ENCODE data around the gene CENPP.

CENPP gene

DNA sequence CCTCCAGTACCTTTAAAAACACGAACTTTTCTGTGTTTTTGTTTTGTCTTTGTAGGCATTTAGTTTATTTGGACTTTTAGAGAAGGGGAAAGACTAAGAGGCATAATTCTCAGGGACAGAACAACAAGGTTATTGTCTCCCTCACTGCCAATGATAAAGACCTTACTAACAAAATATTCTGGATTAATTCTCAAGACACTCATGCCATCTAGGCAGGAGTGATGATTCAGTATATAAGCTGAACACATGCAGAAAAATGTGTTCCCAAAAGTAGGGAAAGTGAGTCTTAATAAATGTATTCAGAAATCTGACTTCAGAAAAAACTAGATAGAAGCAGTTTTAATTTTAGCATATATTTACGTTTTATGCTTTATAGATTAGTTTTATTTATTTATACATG is 173.9 kb downstream of the CENPP start:
- no peak for DNase-seq (ENCODE audit: low read depth, low spot score)
- Histone ChIP-seq H3K9me3 (ENCODE audit: low read depth, low read length) (no peaks in the 10 kb centered on the region), H3K27ac (no peak overlapping the region), H3K9ac (ENCODE audit: insufficient read length) (no peak overlapping the region), H3K4me3 (no peak overlapping the region), H3K36me3 (ENCODE audit: insufficient read depth, low read length) (no peaks in the 10 kb centered on the region)
- TF ChIP-seq FOXP2 (optimal IDR thresholded peaks at IDR 0.05; ENCODE audit: control extremely low read depth, extremely low read length, insufficient read depth) (no peak), POLR2AphosphoS5 (IDR thresholded peaks at IDR 0.05; ENCODE audit: borderline replicate concordance, low read depth, low read length) (no peak), EZH2 (IDR thresholded peaks at IDR 0.05) (no peak)

DNA sequence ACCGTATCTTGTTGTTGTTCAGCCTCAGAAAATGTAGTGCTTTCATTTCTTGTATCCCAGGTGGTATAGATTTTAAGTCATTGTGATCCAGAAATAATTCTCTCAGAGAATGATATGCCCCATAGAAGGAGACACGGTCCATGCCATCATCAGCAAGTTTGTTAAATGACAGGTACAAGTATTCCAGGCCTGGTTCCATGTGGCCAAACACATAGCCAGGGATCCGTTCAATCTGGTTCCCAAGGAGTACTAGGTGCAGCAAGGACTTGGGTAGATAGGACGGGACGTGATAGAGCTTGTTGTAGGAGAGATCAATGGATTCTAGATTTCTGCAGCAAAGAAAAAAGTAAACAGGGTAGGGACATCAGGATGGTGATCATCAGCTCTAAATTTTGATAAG is 175.0 kb downstream of the CENPP start:
- H3K27ac ChIP-seq = no peak overlapping the region
- H3K4me3 ChIP-seq = no peak overlapping the region
- H3K36me3 ChIP-seq (ENCODE audit: insufficient read depth, low read length) = no peaks in the 10 kb centered on the region
- no peak for DNase-seq (ENCODE audit: low read depth, low spot score)
- H3K9me3 ChIP-seq (ENCODE audit: low read depth, low read length) = no peaks in the 10 kb centered on the region
- no peak for TF ChIP-seq EZH2 (IDR thresholded peaks at IDR 0.05)
- TF ChIP-seq POLR2AphosphoS5 (IDR thresholded peaks at IDR 0.05; ENCODE audit: borderline replicate concordance, low read depth, low read length) = no peak
- TF ChIP-seq FOXP2 (optimal IDR thresholded peaks at IDR 0.05; ENCODE audit: control extremely low read depth, extremely low read length, insufficient read depth) = no peak
- H3K9ac ChIP-seq (ENCODE audit: insufficient read length) = no peak overlapping the region

DNA sequence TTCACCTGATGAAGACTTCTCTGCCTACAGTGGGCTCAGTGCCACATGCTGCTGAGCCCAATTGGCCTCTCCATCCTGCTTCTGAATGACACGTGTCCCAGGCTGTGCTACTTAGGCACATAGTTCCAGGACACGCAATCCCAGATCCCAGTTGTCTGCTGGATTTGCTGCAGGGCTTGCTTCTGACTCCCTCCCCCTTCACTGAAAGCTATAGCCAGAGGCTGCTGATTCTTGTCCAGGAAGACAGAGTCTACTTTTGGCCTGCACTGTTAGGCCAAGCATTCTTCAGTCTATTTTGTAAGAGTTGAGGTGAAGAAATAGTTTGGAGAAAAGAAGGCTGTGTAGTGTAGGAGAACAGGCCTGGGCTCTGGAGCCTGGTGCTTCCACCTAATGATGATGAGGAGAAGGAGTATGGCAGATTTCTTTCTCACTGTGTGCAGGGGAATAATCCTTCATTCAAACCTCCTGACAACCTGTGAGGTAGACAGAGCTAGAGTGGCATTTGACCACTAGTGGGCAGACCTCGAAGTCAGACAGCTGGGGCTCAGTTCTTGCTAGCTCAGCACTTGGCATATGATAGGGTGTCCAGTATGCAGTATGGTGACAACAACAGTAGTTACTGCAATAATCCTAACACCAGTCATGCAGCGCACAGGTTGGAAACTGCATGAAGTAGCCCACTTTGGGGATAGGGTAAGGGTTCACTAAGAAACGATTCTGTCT is 176.1 kb downstream of the CENPP start:
- no peak for DNase-seq (ENCODE audit: low read depth, low spot score)
- Histone ChIP-seq H3K27ac (no peak overlapping the region), H3K9ac (ENCODE audit: insufficient read length) (no peak overlapping the region), H3K36me3 (ENCODE audit: insufficient read depth, low read length) (no peaks in the 10 kb centered on the region), H3K4me3 (no peak overlapping the region), H3K9me3 (ENCODE audit: low read depth, low read length) (no peaks in the 10 kb centered on the region)
- TF ChIP-seq POLR2AphosphoS5 (IDR thresholded peaks at IDR 0.05; ENCODE audit: borderline replicate concordance, low read depth, low read length) = no peak
- no peak for TF ChIP-seq EZH2 (IDR thresholded peaks at IDR 0.05)
- TF ChIP-seq FOXP2 (optimal IDR thresholded peaks at IDR 0.05; ENCODE audit: control extremely low read depth, extremely low read length, insufficient read depth) = no peak

DNA sequence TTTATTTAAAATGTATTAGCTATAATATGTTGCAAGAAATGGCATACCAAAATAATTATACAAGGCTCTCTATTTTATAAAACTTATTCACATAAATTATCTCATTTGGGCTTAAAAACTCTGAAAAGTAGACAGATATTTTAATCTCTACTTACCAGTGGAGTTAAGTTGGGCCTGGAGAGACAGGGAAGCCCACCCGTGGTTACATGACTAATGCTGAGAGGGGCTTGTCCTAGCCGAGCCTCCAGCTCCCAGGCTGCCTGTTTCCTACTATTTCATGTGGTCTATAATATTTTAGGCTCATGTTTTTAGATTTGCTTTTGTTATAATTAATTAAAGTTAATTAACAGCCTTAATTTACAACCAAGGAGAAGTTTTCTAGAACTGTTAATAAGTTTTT is 177.4 kb downstream of the CENPP start:
- no peak overlapping the region for H3K9ac ChIP-seq (ENCODE audit: insufficient read length)
- H3K27ac ChIP-seq = no peak overlapping the region
- no peaks in the 10 kb centered on the region for H3K36me3 ChIP-seq (ENCODE audit: insufficient read depth, low read length)
- H3K9me3 ChIP-seq (ENCODE audit: low read depth, low read length) = no peaks in the 10 kb centered on the region
- DNase-seq (ENCODE audit: low read depth, low spot score) = no peak
- no peak overlapping the region for H3K4me3 ChIP-seq
- TF ChIP-seq POLR2AphosphoS5 (IDR thresholded peaks at IDR 0.05; ENCODE audit: borderline replicate concordance, low read depth, low read length) (no peak), FOXP2 (optimal IDR thresholded peaks at IDR 0.05; ENCODE audit: control extremely low read depth, extremely low read length, insufficient read depth) (no peak), EZH2 (IDR thresholded peaks at IDR 0.05) (no peak)

DNA sequence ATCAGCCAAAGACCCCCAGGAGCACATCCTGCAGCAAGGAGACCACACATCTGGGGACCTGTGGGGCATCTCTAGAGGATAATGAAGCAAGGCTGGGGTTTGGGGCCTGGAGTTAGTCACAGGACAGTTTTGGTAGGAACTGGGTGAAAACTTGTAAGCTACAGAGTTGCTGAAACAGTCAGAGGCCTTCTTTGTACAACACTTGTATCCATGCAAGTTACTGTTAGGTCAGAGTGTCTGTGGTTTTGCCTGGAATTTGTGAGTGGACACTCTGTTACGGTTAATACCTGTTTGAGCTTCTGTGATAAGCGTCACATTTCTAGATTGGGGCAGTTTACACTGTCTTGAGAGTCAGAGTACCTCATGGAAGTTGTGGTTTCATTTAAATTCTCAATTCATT is 179.1 kb downstream of the CENPP start:
- no peak for DNase-seq (ENCODE audit: low read depth, low spot score)
- Histone ChIP-seq H3K9me3 (ENCODE audit: low read depth, low read length) (no peaks in the 10 kb centered on the region), H3K4me3 (no peak overlapping the region), H3K9ac (ENCODE audit: insufficient read length) (no peak overlapping the region), H3K27ac (no peak overlapping the region), H3K36me3 (ENCODE audit: insufficient read depth, low read length) (no peaks in the 10 kb centered on the region)
- TF ChIP-seq FOXP2 (optimal IDR thresholded peaks at IDR 0.05; ENCODE audit: control extremely low read depth, extremely low read length, insufficient read depth) (no peak), EZH2 (IDR thresholded peaks at IDR 0.05) (no peak), POLR2AphosphoS5 (IDR thresholded peaks at IDR 0.05; ENCODE audit: borderline replicate concordance, low read depth, low read length) (no peak)

DNA sequence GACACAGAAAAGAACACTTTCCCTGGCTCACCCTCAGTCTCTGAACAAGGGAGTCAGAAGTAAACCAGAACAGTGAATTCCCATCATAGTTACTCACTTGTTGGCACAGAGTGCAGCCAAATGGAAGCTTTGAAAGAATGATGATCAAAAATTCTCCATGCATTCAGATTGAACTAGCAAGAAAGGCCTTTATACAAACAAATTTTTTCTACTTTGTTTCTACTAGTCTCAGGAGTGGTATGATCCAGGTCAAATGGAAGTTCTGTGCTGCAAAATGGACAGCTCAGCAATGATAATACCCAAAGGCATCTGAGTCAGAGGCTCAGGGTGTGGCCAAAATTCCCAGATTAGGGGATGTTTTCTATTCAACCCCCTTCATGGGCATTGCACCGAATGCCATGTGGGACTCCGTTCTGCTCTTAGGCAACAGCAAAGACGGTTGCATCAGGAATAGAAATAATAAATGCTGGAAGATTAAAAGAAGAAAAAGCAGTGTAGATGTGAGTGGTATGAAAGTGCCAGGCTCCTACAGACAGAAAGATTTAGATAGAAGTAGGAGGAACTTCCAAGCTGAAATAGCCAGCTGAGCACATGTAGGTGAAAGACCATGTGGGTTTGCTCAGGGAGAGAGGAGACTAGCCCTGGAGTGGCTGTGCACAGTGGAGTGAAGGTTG is 180.6 kb downstream of the CENPP start:
- Histone ChIP-seq H3K27ac (peak overlapping the region; percentile 67), H3K9me3 (ENCODE audit: low read depth, low read length) (no peaks in the 10 kb centered on the region), H3K4me3 (no peak overlapping the region), H3K9ac (ENCODE audit: insufficient read length) (peak overlapping the region; percentile 2), H3K36me3 (ENCODE audit: insufficient read depth, low read length) (no peaks in the 10 kb centered on the region)
- DNase-seq (ENCODE audit: low read depth, low spot score) = no peak
- no peak for TF ChIP-seq POLR2AphosphoS5 (IDR thresholded peaks at IDR 0.05; ENCODE audit: borderline replicate concordance, low read depth, low read length)
- no peak for TF ChIP-seq FOXP2 (optimal IDR thresholded peaks at IDR 0.05; ENCODE audit: control extremely low read depth, extremely low read length, insufficient read depth)
- no peak for TF ChIP-seq EZH2 (IDR thresholded peaks at IDR 0.05)

DNA sequence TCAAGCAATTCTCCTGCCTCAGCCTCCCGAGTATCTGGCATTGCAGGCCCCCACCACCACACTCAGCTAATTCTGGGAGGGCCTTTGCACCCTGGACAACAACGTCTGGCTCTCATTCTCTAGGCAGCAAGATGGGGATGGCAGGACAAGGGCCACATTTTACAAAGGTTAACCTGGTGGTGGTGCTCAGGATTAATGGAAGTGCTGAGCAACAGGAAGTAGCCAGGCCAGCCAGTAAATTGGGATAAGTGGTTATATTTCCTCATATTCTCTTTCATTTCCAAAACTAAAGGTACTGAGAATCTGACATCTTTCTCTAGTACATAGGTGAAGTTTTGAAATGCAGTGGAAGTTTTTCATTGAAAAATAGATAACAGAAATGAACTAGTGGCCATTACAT is 181.3 kb downstream of the CENPP start:
- Histone ChIP-seq H3K4me3 (no peak overlapping the region), H3K9ac (ENCODE audit: insufficient read length) (no peak overlapping the region), H3K27ac (no peak overlapping the region), H3K9me3 (ENCODE audit: low read depth, low read length) (no peaks in the 10 kb centered on the region), H3K36me3 (ENCODE audit: insufficient read depth, low read length) (no peaks in the 10 kb centered on the region)
- TF ChIP-seq EZH2 (IDR thresholded peaks at IDR 0.05) (no peak), FOXP2 (optimal IDR thresholded peaks at IDR 0.05; ENCODE audit: control extremely low read depth, extremely low read length, insufficient read depth) (no peak), POLR2AphosphoS5 (IDR thresholded peaks at IDR 0.05; ENCODE audit: borderline replicate concordance, low read depth, low read length) (no peak)
- no peak for DNase-seq (ENCODE audit: low read depth, low spot score)

DNA sequence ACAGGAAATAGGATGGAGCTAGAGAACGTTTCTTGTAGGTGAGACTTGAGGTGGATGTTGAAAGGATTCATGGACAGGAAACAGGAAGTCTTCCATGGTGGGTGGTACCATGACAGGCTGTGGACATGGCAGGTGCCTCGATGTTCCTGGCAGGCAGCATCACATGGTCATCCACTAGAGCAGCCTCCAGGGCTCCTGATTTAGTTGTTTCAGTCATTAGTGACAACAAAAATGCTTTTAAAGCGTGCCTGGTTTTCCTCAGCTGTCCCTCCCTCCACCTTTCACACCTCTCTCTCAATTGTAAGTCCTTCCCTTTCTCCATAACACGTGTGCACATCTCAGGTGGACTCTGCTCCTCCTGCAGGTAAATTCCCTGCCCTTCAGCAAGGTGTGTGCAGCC is 181.7 kb downstream of the CENPP start:
- no peak for DNase-seq (ENCODE audit: low read depth, low spot score)
- Histone ChIP-seq H3K4me3 (no peak overlapping the region), H3K36me3 (ENCODE audit: insufficient read depth, low read length) (no peaks in the 10 kb centered on the region), H3K27ac (no peak overlapping the region), H3K9ac (ENCODE audit: insufficient read length) (no peak overlapping the region), H3K9me3 (ENCODE audit: low read depth, low read length) (no peaks in the 10 kb centered on the region)
- TF ChIP-seq FOXP2 (optimal IDR thresholded peaks at IDR 0.05; ENCODE audit: control extremely low read depth, extremely low read length, insufficient read depth) (no peak), POLR2AphosphoS5 (IDR thresholded peaks at IDR 0.05; ENCODE audit: borderline replicate concordance, low read depth, low read length) (no peak), EZH2 (IDR thresholded peaks at IDR 0.05) (no peak)

All from SK-N-MC (cell line).